ENCODE results near the gene SPIN1.

SPIN1 gene

GRCh38 chr9:88426651-88427050 is 38.4 kb downstream of the SPIN1 start:
- H3K4me1 ChIP-seq (ENCODE audit: insufficient read depth, low read length) = no peaks in the 10 kb centered on the region
- H3K9me3 ChIP-seq (ENCODE audit: low read length) = no peaks in the 10 kb centered on the region
- H2AFZ ChIP-seq (ENCODE audit: low read depth, low read length) = no peak overlapping the region
- no peak overlapping the region for H3K4me3 ChIP-seq (ENCODE audit: low read length)
- H3K36me3 ChIP-seq (ENCODE audit: insufficient read depth, low read length) = peaks cover 35% of the 10 kb centered on the region
- no peaks in the 10 kb centered on the region for H3K27me3 ChIP-seq (ENCODE audit: insufficient read depth, low read length)

GRCh38 chr9:88429595-88430430 is 41.6 kb downstream of the SPIN1 start:
- Histone ChIP-seq H3K4me1 (ENCODE audit: insufficient read depth, low read length) (no peaks in the 10 kb centered on the region), H3K36me3 (ENCODE audit: insufficient read depth, low read length) (peaks cover 48% of the 10 kb centered on the region), H3K9me3 (ENCODE audit: low read length) (no peaks in the 10 kb centered on the region), H3K27me3 (ENCODE audit: insufficient read depth, low read length) (no peaks in the 10 kb centered on the region), H2AFZ (ENCODE audit: low read depth, low read length) (no peak overlapping the region), H3K4me3 (ENCODE audit: low read length) (no peak overlapping the region)

GRCh38 chr9:88433583-88434255 is 45.5 kb downstream of the SPIN1 start:
- no peak overlapping the region for H3K4me3 ChIP-seq (ENCODE audit: low read length)
- H3K9me3 ChIP-seq (ENCODE audit: low read length) = peaks cover 4% of the 10 kb centered on the region
- no peak overlapping the region for H2AFZ ChIP-seq (ENCODE audit: low read depth, low read length)
- H3K27me3 ChIP-seq (ENCODE audit: insufficient read depth, low read length) = no peaks in the 10 kb centered on the region
- peaks cover 55% of the 10 kb centered on the region for H3K36me3 ChIP-seq (ENCODE audit: insufficient read depth, low read length)
- H3K4me1 ChIP-seq (ENCODE audit: insufficient read depth, low read length) = no peaks in the 10 kb centered on the region

- Histone ChIP-seq H3K36me3 (ENCODE audit: insufficient read depth, low read length) (peaks cover 48% of the 10 kb centered on the region), H3K27me3 (ENCODE audit: insufficient read depth, low read length) (no peaks in the 10 kb centered on the region), H3K4me1 (ENCODE audit: insufficient read depth, low read length) (no peaks in the 10 kb centered on the region), H3K4me3 (ENCODE audit: low read length) (no peak overlapping the region), H2AFZ (ENCODE audit: low read depth, low read length) (no peak overlapping the region), H3K9me3 (ENCODE audit: low read length) (peaks cover 4% of the 10 kb centered on the region)
Observed at GRCh38 chr9:88435336-88435735, 47.1 kb downstream of the SPIN1 start.

GRCh38 chr9:88436379-88436778 is 48.1 kb downstream of the SPIN1 start:
- Histone ChIP-seq H3K4me1 (ENCODE audit: insufficient read depth, low read length) (no peaks in the 10 kb centered on the region), H3K9me3 (ENCODE audit: low read length) (peaks cover 4% of the 10 kb centered on the region), H3K27me3 (ENCODE audit: insufficient read depth, low read length) (no peaks in the 10 kb centered on the region), H3K4me3 (ENCODE audit: low read length) (no peak overlapping the region), H3K36me3 (ENCODE audit: insufficient read depth, low read length) (peaks cover 48% of the 10 kb centered on the region), H2AFZ (ENCODE audit: low read depth, low read length) (no peak overlapping the region)

- no peaks in the 10 kb centered on the region for H3K4me1 ChIP-seq (ENCODE audit: insufficient read depth, low read length)
- H3K4me3 ChIP-seq (ENCODE audit: low read length) = no peak overlapping the region
- no peaks in the 10 kb centered on the region for H3K27me3 ChIP-seq (ENCODE audit: insufficient read depth, low read length)
- no peak overlapping the region for H2AFZ ChIP-seq (ENCODE audit: low read depth, low read length)
- peaks cover 42% of the 10 kb centered on the region for H3K36me3 ChIP-seq (ENCODE audit: insufficient read depth, low read length)
- H3K9me3 ChIP-seq (ENCODE audit: low read length) = peaks cover 4% of the 10 kb centered on the region
Observed at GRCh38 chr9:88437210-88438146, 49.2 kb downstream of the SPIN1 start.

- H2AFZ ChIP-seq (ENCODE audit: low read depth, low read length) = no peak overlapping the region
- no peaks in the 10 kb centered on the region for H3K27me3 ChIP-seq (ENCODE audit: insufficient read depth, low read length)
- H3K9me3 ChIP-seq (ENCODE audit: low read length) = peaks cover 4% of the 10 kb centered on the region
- no peaks in the 10 kb centered on the region for H3K4me1 ChIP-seq (ENCODE audit: insufficient read depth, low read length)
- peaks cover 32% of the 10 kb centered on the region for H3K36me3 ChIP-seq (ENCODE audit: insufficient read depth, low read length)
- H3K4me3 ChIP-seq (ENCODE audit: low read length) = no peak overlapping the region
Observed at GRCh38 chr9:88438811-88439210, 50.6 kb downstream of the SPIN1 start.

GRCh38 chr9:88441301-88442007 is 53.2 kb downstream of the SPIN1 start:
- Histone ChIP-seq H2AFZ (ENCODE audit: low read depth, low read length) (no peak overlapping the region), H3K36me3 (ENCODE audit: insufficient read depth, low read length) (peaks cover 13% of the 10 kb centered on the region), H3K4me3 (ENCODE audit: low read length) (no peak overlapping the region), H3K4me1 (ENCODE audit: insufficient read depth, low read length) (peaks cover under 1% of the 10 kb centered on the region), H3K9me3 (ENCODE audit: low read length) (peaks cover 5% of the 10 kb centered on the region), H3K27me3 (ENCODE audit: insufficient read depth, low read length) (no peaks in the 10 kb centered on the region)

- H3K27me3 ChIP-seq (ENCODE audit: insufficient read depth, low read length) = no peaks in the 10 kb centered on the region
- H3K36me3 ChIP-seq (ENCODE audit: insufficient read depth, low read length) = peaks cover 9% of the 10 kb centered on the region
- H2AFZ ChIP-seq (ENCODE audit: low read depth, low read length) = no peak overlapping the region
- peaks cover 2% of the 10 kb centered on the region for H3K9me3 ChIP-seq (ENCODE audit: low read length)
- H3K4me3 ChIP-seq (ENCODE audit: low read length) = no peak overlapping the region
- H3K4me1 ChIP-seq (ENCODE audit: insufficient read depth, low read length) = peaks cover 7% of the 10 kb centered on the region
Observed at GRCh38 chr9:88443480-88444113, 55.4 kb downstream of the SPIN1 start.

GRCh38 chr9:88446728-88447127 is 58.5 kb downstream of the SPIN1 start:
- Histone ChIP-seq H3K4me3 (ENCODE audit: low read length) (no peak overlapping the region), H3K9me3 (ENCODE audit: low read length) (peaks cover 3% of the 10 kb centered on the region), H3K4me1 (ENCODE audit: insufficient read depth, low read length) (peaks cover 7% of the 10 kb centered on the region), H2AFZ (ENCODE audit: low read depth, low read length) (no peak overlapping the region), H3K27me3 (ENCODE audit: insufficient read depth, low read length) (no peaks in the 10 kb centered on the region), H3K36me3 (ENCODE audit: insufficient read depth, low read length) (peaks cover 27% of the 10 kb centered on the region)

- Histone ChIP-seq H3K36me3 (ENCODE audit: insufficient read depth, low read length) (peaks cover 31% of the 10 kb centered on the region), H3K4me1 (ENCODE audit: insufficient read depth, low read length) (peaks cover 7% of the 10 kb centered on the region), H3K27me3 (ENCODE audit: insufficient read depth, low read length) (no peaks in the 10 kb centered on the region), H2AFZ (ENCODE audit: low read depth, low read length) (no peak overlapping the region), H3K9me3 (ENCODE audit: low read length) (peaks cover 3% of the 10 kb centered on the region), H3K4me3 (ENCODE audit: low read length) (no peak overlapping the region)
Observed at GRCh38 chr9:88447431-88447830, 59.2 kb downstream of the SPIN1 start.

- peaks cover 7% of the 10 kb centered on the region for H3K4me1 ChIP-seq (ENCODE audit: insufficient read depth, low read length)
- H3K9me3 ChIP-seq (ENCODE audit: low read length) = peaks cover 2% of the 10 kb centered on the region
- no peaks in the 10 kb centered on the region for H3K27me3 ChIP-seq (ENCODE audit: insufficient read depth, low read length)
- peaks cover 42% of the 10 kb centered on the region for H3K36me3 ChIP-seq (ENCODE audit: insufficient read depth, low read length)
- no peak overlapping the region for H2AFZ ChIP-seq (ENCODE audit: low read depth, low read length)
- no peak overlapping the region for H3K4me3 ChIP-seq (ENCODE audit: low read length)
Observed at GRCh38 chr9:88451160-88451559, 62.9 kb downstream of the SPIN1 start.

All from neuron (in vitro differentiated cells).